H1 (cell line): Measurements from ENCODE around the gene KRAS. TPM values are rescaled to one million over a fixed set of nuclear protein-coding genes. Genes with fewer than 3 reads are reported as not detected.

Experiments used
- polyA plus RNA-seq, 7 experiments: library from polyadenylated mRNA; depleted of rRNA in 3 of 7; stranded (reverse) in 5 of 7; unstranded in 2 of 7; fragments of >200 nt in 5 of 7; fragments of 200-250 nt in 2 of 7; gene quantifications; 1 replicate in 5 of 7; 2 replicates in 1 of 7; 4 replicates in 1 of 7; pipeline versions ENCODE4 v1.2.1 to v1.2.3, GENCODE V29; 2011 to 2013; ENCODE audit warnings: missing spikeins in 2 of 7, mixed read lengths in 2 of 7
- total RNA-seq: library from RNA; stranded (reverse); fragmentation: NEBNext Ultra II Directional; extraction: Animal tissue kit (Norgen Biotek cat#: 25700); gene quantifications from 2 replicates; pipeline ENCODE4 v1.2.1, GENCODE V29; 2021

The KRAS gene
- total and polyA plus RNA-seq, 2 of the 8 experiments (the other 6 are each of a cell fraction or from before 2014, with no cell fraction given): 24.8 to 64.6 TPM

Other genes starting within 250 kb of the KRAS start
- gene DNAI7, start 55.8 kb downstream of the KRAS start, total RNA-seq: 0.28 TPM in 1 of 2 replicates, not detected in the other
- gene DNAI7, start 55.8 kb downstream of the KRAS start, polyA plus RNA-seq (2011; rRNA removed): 0.12 TPM in 1 of 2 replicates, not detected in the other
- 7.7 TPM in 2 replicates for gene ETFRF1, start 55.7 kb downstream of the KRAS start, total RNA-seq
- gene ETFRF1, start 55.7 kb downstream of the KRAS start, polyA plus RNA-seq (2011; rRNA removed): 2.7 and 4.3 TPM in 2 replicates